HepG2 (cell line): Measurements from ENCODE around the gene TMIGD3.

ENCODE experiments used
- DZIP1 ChIP-seq: sonication (generic); formaldehyde crosslinking; IDR thresholded peaks from 2 replicates; pipeline ENCODE4 v1.5.0; 2020; ENCODE audit warnings: mild to moderate bottlenecking, missing genetic modification reagents
- MXI1 ChIP-seq: IDR thresholded peaks from 3 replicates; pipeline ENCODE4 v1.6.1; 2012; ENCODE audit warnings: low read depth, low read length, inconsistent platforms, borderline replicate concordance
- YY1 ChIP-seq: IDR thresholded peaks from 2 replicates; pipeline ENCODE4 v1.6.1; 2011; ENCODE audit warnings: low read length, low read depth, moderate library complexity, mild to moderate bottlenecking; ENCODE audit not compliant: insufficient read depth, insufficient replicate concordance
- ZNF703 ChIP-seq: sonication (generic); formaldehyde crosslinking; IDR thresholded peaks from 2 replicates; pipeline ENCODE4 v1.5.1; 2020; ENCODE audit warnings: missing genetic modification reagents, mild to moderate bottlenecking, moderate library complexity, borderline replicate concordance

DNA sequence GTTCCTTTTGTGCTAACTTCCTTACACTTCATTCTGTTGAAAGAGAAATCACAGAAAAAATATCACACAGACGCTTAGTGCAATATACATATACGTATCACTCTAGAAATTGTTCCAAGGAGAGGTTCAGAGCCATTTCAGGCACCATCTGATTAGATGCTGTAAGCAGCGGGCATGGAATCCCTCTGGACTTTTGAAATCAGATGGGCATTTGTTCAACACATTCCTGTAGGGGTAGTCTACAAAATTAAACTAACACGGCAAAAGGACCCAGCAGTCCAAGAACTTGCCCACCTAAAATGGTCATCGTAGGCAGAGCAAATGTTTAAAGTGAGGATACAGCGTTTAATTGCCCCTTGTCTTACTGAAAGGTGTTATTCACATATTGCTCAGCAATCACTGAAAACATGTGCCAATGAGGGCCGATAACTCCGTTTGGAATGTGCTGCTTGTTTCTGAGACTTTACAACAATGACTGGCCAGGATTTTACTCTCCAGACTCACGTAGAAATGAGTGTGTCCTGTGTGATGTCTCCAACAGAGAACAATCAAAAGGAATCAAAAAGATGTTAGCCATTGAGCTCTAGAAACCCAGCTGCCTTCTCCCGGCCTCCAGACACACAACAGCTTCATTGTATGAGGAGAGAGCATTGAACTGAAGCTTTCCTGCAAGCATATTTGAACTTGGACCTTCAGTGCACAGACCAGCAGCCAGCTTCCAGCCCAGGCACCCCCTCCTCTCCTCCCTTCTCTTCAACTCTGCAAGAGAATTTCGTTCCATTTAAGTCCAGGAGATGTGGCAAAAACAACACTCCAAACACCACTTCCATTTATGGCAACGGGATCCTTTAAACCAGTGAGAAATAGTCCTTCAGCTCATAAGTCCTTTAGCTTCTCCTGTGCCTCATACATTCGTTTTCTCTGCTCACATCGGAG, 32.1 kb upstream of the TMIGD3 start:
- no peak for TF ChIP-seq DZIP1 (CRISPR knock-in tag)
- no peak for TF ChIP-seq MXI1
- no peak for TF ChIP-seq ZNF703
- TF ChIP-seq YY1, result no peak
